GM21423 (cell line): Measurements from ENCODE around the gene BCL11B.

Experiments
- ATAC-seq: cut with Tn5 transposase; IDR thresholded peaks from one replicate; pipeline ENCODE4 v1.9.1; 2021; ENCODE audit warnings: mild to moderate bottlenecking, moderate library complexity; ENCODE audit not compliant: unreplicated experiment

The BCL11B gene

GRCh38 chr14:99143126-99143525 lies 128.9 kb downstream of the BCL11B start:
- ATAC-seq: no peak

DNA sequence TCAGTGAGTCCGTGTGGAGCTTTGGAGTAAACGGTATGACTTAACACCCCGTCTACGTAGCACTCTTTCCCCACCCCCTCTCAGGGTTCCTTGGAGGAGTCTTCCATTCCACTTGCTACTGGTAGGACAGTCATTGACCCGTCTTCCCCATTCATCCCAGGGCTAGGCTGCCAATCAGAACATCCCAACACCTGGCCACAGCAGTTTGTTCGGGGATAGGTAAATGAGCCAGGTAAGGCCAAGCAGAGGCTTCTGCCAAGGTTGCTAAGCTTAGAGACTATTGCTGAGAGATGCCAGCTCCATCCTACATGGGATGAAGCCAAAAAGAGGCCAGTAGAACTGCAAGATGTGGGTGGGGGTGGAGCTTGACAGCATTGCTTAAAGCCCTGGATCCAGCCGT lies 130.8 kb downstream of the BCL11B start:
- no peak for ATAC-seq

GRCh38 chr14:99138999-99139865 lies 132.8 kb downstream of the BCL11B start:
- ATAC-seq: no peak

GRCh38 chr14:99137913-99138571 lies 134.0 kb downstream of the BCL11B start:
- no peak for ATAC-seq

- ATAC-seq: no peak
Observed at GRCh38 chr14:99137001-99137700, 134.8 kb downstream of the BCL11B start.

GRCh38 chr14:99136401-99136800 lies 135.6 kb downstream of the BCL11B start:
- ATAC-seq: no peak

GRCh38 chr14:99136047-99136400 lies 136.0 kb downstream of the BCL11B start:
- ATAC-seq: no peak

GRCh38 chr14:99134516-99135046 lies 137.4 kb downstream of the BCL11B start:
- no peak for ATAC-seq

GRCh38 chr14:99133636-99134515 lies 138.1 kb downstream of the BCL11B start:
- ATAC-seq: no peak

- ATAC-seq: no peak
Observed at GRCh38 chr14:99132821-99133635, 139.0 kb downstream of the BCL11B start.

GRCh38 chr14:99131632-99132271 lies 140.2 kb downstream of the BCL11B start:
- no peak for ATAC-seq

DNA sequence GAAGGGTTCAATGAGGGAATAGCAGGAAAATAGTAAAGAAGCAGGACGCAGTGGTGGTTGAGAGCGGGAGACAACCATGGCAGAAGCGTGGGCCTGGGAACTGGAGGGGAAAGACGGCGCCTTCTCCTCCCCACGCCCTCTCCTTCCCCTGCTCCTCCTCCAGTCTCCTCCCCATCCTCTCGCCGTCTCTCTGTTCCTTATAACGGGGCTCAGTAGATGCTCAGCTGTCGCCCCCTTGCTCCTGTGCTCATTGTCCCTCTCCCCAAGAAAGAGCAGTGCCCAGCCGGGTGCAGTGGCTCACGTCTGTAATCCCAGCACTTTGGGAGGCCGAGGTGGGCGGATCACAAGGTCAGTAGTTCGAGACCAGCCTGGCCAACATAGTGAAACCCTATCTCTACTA lies 142.0 kb downstream of the BCL11B start:
- no peak for ATAC-seq

GRCh38 chr14:99129211-99129696 lies 142.7 kb downstream of the BCL11B start:
- ATAC-seq: no peak

DNA sequence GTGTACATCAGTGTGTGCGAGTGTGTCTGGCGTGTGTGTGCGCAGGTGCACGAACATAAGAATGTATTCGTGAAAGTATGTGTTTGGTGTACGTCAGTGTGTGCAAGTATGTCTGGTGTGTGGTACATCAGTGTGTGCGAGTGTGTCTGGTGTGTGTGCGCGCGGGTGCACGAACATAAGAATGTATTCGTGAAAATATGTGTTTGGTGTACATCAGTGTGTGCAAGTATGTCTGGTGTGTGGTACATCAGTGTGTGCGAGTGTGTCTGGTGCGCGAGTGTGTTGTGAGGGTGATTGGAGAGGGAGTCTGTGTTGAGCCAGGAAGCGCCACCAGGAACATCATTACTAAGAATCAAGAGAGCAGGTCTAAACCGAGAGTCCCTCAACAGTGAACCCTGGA lies 143.8 kb downstream of the BCL11B start:
- no peak for ATAC-seq

DNA sequence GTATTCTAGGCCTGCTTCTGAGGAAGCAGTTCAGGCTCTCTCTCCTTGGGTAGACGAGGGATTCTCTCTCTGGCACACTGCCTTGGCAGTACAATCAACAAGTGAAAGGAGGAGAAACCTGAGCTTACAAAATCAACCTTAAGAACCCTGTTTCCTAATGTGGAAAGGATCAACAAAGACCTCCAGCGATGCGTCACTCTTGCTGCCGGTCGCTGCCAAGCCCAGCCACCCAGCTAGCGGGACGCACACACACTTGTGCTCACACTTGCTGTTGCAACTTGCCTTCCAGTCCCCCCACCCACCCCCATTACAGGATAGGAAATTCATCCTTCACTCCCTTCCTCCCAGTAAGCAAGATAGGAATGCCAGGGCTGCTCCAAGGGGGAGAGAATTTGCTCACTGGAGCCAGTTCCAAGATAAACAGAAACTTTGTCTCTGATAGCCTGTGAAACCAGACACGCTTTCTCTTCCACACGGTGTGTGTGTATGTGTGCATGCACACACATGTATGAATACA lies 144.3 kb downstream of the BCL11B start:
- no peak for ATAC-seq

GRCh38 chr14:99125616-99126431 lies 146.2 kb downstream of the BCL11B start:
- ATAC-seq: no peak

GRCh38 chr14:99125113-99125512 lies 146.9 kb downstream of the BCL11B start:
- ATAC-seq: no peak
